Right lung (tissue), 5 donors: ENCODE results near the gene MBP. TPM values are rescaled to one million over a fixed set of nuclear protein-coding genes. Genes with fewer than 3 reads are reported as not detected.
"Not testable (repeated sequence)": the region's sequence is repeated elsewhere in the genome, so short reads cannot be mapped to it uniquely, and the experiment has no call there.

ENCODE experiments used
- DNase-seq, 2 donors: peaks; one replicate each; pipeline ENCODE4 v3.0.0-alpha.2; 2013
- polyA plus RNA-seq, 5 donors: library from polyadenylated mRNA; unstranded; fragments of 120-200 nt; gene quantifications; one replicate each; pipeline versions ENCODE4 v1.2.1 to v1.2.3, GENCODE V29; 2013; ENCODE audit warnings: inconsistent platforms in 1 of 5, low replicate concordance in 1 of 5; ENCODE audit not compliant: insufficient read length in 5 of 5, insufficient read depth in 1 of 5

Gene MBP
- polyA plus RNA-seq, 5 donors, result 8.3 to 11.9 (median 10.7) TPM

DNA sequence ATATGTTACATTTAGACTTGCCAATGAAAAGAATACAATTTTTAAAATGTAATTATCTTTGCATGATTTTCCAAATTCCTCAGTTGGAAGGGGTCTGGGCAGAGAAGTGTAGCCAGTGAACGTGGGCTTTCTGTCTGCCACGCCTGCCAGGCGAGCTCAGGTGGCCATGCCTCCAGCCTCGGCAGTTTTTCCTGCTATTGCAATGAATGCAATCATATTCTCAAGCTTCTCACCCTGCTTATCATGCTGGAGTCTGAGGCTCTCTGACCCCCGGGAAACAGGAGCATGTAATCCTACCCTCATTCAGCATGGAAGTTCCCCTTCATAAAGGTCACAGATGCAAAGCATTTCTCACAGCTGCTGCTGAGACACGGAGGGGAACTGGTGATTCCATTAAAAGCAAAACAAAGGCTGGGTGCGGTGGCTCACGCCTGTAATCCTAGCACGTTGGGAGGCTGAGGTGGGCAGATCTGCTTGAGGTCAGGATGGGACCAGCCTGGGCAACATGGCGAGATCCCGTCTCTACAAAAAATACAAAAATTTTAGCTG, 154.8 kb downstream of the MBP start:
- no peak for DNase-seq

DNA sequence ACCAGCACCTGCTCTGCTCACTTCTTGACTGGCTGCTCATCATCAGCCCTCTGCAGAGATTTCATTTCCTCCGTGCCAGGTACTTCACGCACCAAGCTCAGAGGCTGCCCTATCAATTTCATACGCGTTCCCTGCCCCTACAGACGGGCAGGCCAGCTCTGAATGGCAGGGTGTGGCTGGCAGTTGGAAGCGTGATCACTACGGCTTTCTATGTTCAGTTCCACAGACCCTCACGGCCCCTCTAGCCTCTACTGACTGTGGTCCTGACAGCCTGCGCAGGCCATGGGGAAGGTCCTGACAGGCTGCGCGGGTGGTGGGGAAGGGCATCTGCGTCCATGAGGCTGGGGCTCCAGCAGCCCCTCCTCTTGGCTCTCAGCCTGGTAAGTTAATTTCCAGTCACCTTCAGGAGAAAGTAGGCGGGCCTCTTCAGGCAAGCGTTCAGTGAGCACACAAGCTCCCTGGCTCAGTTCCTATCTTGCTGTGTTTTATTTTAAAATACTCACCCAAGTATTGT, 155.4 kb downstream of the MBP start:
- DNase-seq, result peak in 1 of 2 donors; percentile 42

GRCh38 chr18:76975577-76976110, 156.9 kb downstream of the MBP start:
- DNase-seq, result no peak

GRCh38 chr18:76974386-76974785, 158.2 kb downstream of the MBP start:
- DNase-seq, result no peak

GRCh38 chr18:76973520-76974266, 158.9 kb downstream of the MBP start:
- no peak for DNase-seq

DNA sequence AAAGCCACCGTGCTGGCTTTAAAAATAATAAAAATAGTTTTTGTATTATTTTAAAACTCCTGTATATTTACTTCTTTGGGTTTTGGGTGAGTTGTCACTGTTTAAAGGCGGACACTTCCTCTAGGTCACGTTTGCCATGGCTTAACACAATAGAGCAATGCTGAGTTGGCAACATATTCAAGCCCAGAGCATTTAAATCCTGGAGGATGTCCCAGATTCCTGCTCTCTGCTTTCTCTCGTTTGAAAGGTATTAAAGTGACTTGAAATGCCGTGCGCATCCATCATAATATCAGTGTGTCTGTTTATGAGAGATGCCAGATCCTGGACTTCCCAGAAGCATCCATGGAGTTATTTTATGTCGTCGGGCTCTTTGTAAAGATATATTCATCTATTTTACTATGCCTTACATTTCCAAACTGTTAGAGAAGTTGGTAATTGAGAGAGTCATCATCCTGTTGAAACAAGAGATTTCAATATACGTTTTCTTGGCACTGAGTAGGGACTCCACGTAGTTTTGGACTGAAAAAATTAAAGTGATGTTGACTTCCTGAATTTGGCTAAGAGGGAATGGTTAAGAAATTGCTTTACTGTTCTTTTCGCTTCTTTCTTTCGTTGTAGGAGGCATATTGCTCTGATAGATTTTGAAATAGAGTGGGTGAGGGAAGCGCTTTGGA, 159.6 kb downstream of the MBP start:
- no peak for DNase-seq

- DNase-seq, result no peak
Measured at GRCh38 chr18:76972241-76972640, 160.3 kb downstream of the MBP start.

GRCh38 chr18:76970770-76971559, 161.6 kb downstream of the MBP start:
- DNase-seq, result no peak

DNA sequence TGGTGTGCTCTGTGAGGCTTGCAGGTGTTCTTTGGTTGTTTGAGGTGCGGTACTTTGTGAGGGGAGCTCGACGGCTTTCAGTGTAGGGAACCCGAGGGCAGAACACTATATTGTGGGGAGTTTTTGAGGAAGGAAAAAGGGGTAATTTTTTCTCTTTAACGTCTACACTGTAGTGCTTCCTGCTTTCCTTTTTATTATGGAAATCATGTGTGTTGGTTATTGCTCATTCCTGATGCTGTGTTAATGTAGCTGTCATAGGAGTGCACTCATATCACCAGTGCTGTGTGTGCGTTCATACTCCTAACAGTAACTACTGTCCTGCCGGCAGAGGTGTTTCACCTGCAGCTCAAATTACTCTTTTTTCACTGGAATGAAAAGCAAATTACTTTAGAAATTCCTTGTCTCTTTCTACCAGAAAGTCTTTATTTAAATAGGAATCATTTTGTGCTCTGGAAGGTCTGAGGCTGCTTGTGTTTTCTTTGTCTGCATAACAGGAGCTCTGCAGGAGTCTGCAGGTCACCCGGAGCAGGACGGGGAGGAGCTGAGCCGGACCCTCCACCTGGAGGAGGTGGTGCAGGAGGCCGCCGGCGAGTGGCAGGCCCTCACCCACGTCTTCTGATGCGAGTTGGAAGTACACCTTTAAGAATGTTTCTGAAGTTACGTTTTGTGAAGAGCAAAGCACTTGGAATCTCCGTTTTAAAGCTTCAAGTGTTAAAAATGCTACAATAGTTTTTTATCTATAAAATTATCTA, 164.7 kb downstream of the MBP start:
- DNase-seq, result no peak

DNA sequence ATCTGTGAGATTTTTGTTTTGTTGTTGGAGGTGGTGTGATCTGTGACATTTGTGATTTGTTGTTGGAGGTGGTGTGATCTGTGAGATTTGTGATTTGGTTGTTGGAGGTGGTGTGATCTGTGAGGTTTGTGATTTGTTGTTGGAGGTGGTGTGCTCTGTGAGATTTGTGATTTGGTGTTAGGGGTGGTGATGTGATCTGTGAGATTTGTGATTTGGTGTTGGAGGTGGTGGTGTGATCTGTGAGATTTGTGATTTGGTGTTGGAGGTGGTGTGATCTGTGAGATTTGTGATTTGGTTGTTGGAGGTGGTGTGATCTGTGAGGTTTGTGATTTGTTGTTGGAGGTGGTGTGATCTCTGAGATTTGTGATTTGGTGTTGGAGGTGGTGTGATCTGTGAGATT, 165.3 kb downstream of the MBP start:
- DNase-seq, result not testable (repeated sequence)

GRCh38 chr18:76965555-76966151, 166.9 kb downstream of the MBP start:
- not testable (repeated sequence) for DNase-seq

DNA sequence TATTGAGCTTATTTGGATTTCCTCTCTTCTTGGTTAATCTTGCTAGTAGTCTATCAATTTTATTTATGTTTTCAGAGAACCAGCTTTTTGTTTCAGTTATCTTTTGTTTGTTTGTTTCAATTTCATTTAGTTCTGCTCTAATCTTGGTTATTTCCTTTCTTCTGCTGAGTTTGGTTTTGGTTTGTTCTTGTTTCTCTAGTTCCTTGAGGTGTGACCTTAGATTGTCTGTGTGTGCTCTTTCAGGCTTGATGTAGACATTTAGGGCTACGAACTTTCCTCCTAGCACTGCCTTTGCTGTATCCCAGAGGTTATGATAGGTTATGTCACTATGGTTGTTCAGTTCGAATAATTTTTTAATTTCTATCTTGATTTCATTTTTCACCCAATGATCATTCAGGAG, 168.6 kb downstream of the MBP start:
- DNase-seq, result no peak

DNA sequence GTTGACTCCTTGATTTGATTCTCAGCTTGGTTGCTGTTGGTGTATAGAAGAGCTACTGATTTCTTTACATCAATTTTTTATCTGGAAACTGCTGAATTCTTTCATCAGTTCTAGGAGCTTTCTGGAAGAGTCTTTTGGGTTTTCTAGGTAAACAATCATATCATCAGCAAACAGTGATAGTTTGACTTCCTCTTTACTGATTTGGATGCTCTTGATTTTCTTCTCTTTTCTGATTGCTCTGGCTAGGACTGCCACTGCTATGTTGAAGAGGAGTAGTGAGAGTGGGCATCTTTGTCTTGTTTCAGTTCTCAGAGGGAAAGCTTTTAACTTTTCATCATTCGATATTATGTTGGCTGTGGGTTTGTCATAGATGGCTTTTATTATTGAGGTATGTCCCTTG, 169.7 kb downstream of the MBP start:
- DNase-seq, result no peak

DNA sequence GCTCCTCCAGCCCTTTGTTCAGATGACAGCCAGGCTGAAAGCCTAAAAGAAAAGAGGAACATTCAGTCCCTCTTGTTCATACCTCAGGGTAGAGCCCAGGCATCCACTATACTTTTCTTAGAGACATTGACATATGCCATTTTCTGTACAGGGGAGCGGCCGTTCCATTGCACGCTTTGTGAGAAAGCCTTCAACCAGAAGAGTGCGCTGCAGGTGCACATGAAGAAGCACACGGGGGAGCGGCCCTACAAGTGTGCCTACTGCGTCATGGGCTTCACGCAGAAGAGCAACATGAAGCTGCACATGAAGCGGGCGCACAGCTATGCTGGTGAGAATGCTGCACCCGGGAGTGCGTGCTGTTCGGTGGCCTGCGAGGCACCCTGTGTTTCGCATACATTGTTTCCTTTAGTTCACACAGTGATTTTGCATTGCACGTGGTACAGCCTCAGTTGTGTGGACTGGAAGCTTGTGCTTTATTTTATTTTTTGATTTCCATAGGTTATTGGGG, 172.0 kb downstream of the MBP start:
- DNase-seq, result no peak

GRCh38 chr18:76959605-76960004, 173.0 kb downstream of the MBP start:
- no peak for DNase-seq

DNA sequence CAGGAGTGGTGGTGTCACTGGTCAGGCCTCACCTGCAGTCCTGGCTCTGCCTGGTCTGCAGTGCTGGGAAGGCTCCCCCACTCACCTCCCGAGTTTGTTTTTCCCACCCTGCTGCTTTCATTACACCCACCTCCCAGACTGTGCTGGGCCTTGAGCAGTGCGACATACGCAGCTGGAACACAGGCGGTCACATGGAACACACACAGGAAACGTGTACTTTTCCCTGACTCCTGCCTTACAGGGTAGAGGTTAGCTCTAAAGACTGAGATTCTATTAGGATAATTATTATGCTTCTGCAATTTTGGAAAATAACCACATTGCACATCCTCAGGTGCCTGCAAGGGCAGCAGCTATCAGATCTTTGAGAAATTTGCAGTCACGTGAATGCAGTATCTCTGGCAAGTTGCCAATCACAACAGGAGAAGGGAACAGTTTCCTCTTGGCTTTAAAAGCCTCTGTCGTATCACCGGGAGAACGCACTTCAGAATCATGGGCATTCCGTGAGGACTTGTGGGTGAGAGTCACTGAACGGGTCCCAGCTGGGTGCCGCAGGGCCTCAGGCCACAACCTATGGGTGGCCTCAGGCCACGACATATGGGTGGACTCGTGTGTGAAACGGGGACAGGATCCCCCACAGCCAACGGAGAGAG, 173.8 kb downstream of the MBP start:
- DNase-seq, result peak in 1 of 2 donors; percentile 34

GRCh38 chr18:76957384-76958355, 174.9 kb downstream of the MBP start:
- DNase-seq, result no peak

- no peak for DNase-seq
Measured at GRCh38 chr18:76956648-76957047, 175.9 kb downstream of the MBP start.
